ENCODE measurements around the gene RAB1A. TPM values are rescaled to one million over a fixed set of nuclear protein-coding genes. Genes with fewer than 3 reads are reported as not detected.

RAB1A gene
- total and polyA plus RNA-seq, 10 of the 15 experiments (the other 5 are each of a cell fraction or from before 2014, with no cell fraction given), result 48.9 to 171 (median 83.4) TPM

DNA sequence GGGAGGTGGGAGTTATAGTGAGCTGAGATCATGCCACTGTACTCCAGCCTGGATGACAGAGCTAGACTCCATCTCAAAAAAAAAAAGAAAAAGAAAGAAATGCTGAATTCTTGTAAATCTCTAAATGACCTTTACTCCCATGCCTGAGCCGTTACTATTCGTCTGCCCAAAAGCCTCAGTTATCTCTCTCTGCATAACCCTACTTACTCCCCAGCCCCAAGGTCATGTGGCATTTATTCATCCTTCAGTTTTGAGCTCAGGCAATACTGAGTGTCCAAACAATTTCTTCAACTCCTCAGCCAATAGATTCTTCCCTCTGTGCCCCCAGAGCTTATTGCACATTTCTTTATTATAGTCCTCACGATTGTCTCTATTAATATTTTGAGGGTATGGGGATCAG, 28.8 kb downstream of the RAB1A start:
- intact Hi-C loops (cut with micrococcal nuclease; ENCODE audit: unreplicated experiment), result no loop called here
- H3K4me2 ChIP-seq (ENCODE audit: control insufficient read depth, insufficient read depth), result no peak overlapping the region
- H2AFZ ChIP-seq (ENCODE audit: control insufficient read depth, low read depth, low read length), result no peak overlapping the region
- ChIA-PET POLR2A (interaction anchor here (0.7 kb wide), 1 partner anchor 29 kb away, joined by 3 read pairs; no protein-coding TSS in a partner anchor), SMC1A (ENCODE audit: uncharacterized antibody, unreplicated experiment) (interaction anchor here (0.8 to 1.6 kb wide), 2 partner anchors 19 to 36 kb away, joined by 3 to 4 read pairs; no protein-coding TSS in a partner anchor), CTCF (interaction anchor here (0.6 to 1.3 kb wide), 4 partner anchors 12 to 170 kb away, joined by 3 to 4 read pairs (median 3); no protein-coding TSS in a partner anchor), RAD21 (ENCODE audit: unreplicated experiment) (no interaction called here)
- ATAC-seq (no peak), DNase-seq (ENCODE audit: low read depth, low spot score) (no peak), FAIRE-seq (no peak)
- no peaks in the 10 kb centered on the region for H3K4me1 ChIP-seq (ENCODE audit: control insufficient read depth, insufficient read depth, low read length)
- peaks cover 6 to 34% of the 10 kb centered on the region in 2 experiments for H3K36me3 ChIP-seq (ENCODE audit: control insufficient read depth in 2 of 2, insufficient read depth in 2 of 2, low read length in 1 of 2)
- no peaks in the 10 kb centered on the region for H4K20me1 ChIP-seq (ENCODE audit: control insufficient read depth, insufficient read depth)
- no peaks in the 10 kb centered on the region for H3K9me3 ChIP-seq (replicated peaks; ENCODE audit: control insufficient read depth, insufficient read depth, low read length)
- in situ Hi-C loops (cut with MboI), result no loop called here
- BruUV-seq (replicated peaks), result no TSS peak
- WGBS (ENCODE audit: insufficient coverage, insufficient replicate concordance, low lambda C conversion rate, missing lambda C conversion rate), result 100% methylated on average over 3 of the region's 3 CpGs
- no peak overlapping the region for H3K9ac ChIP-seq (ENCODE audit: control insufficient read depth, insufficient read depth, low read length)
- no peaks in the 10 kb centered on the region for H3K27me3 ChIP-seq (replicated peaks in 1 of 2; ENCODE audit: control insufficient read depth in 2 of 2, insufficient read depth in 2 of 2, low read length in 1 of 2)
- TF ChIP-seq NR2C2 (IDR thresholded peaks at IDR 0.05; ENCODE audit: borderline replicate concordance, control insufficient read depth, insufficient read length, low read depth), result no peak
- TF ChIP-seq, protein P1, sequence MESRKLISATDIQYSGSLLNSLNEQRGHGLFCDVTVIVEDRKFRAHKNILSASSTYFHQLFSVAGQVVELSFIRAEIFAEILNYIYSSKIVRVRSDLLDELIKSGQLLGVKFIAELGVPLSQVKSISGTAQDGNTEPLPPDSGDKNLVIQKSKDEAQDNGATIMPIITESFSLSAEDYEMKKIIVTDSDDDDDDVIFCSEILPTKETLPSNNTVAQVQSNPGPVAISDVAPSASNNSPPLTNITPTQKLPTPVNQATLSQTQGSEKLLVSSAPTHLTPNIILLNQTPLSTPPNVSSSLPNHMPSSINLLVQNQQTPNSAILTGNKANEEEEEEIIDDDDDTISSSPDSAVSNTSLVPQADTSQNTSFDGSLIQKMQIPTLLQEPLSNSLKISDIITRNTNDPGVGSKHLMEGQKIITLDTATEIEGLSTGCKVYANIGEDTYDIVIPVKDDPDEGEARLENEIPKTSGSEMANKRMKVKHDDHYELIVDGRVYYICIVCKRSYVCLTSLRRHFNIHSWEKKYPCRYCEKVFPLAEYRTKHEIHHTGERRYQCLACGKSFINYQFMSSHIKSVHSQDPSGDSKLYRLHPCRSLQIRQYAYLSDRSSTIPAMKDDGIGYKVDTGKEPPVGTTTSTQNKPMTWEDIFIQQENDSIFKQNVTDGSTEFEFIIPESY (IDR thresholded peaks at IDR 0.05), result no peak
- no peak for TF ChIP-seq CHD4 (IDR thresholded peaks at IDR 0.05)
- TF ChIP-seq, protein P2, sequence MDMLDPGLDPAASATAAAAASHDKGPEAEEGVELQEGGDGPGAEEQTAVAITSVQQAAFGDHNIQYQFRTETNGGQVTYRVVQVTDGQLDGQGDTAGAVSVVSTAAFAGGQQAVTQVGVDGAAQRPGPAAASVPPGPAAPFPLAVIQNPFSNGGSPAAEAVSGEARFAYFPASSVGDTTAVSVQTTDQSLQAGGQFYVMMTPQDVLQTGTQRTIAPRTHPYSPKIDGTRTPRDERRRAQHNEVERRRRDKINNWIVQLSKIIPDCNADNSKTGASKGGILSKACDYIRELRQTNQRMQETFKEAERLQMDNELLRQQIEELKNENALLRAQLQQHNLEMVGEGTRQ (IDR thresholded peaks at IDR 0.05; ENCODE audit: borderline replicate concordance, low read depth, low read length), result no peak
- no peak for TF ChIP-seq ZNF384 (IDR thresholded peaks at IDR 0.05; ENCODE audit: borderline replicate concordance, low read depth, low read length)
- TF ChIP-seq, protein P3, sequence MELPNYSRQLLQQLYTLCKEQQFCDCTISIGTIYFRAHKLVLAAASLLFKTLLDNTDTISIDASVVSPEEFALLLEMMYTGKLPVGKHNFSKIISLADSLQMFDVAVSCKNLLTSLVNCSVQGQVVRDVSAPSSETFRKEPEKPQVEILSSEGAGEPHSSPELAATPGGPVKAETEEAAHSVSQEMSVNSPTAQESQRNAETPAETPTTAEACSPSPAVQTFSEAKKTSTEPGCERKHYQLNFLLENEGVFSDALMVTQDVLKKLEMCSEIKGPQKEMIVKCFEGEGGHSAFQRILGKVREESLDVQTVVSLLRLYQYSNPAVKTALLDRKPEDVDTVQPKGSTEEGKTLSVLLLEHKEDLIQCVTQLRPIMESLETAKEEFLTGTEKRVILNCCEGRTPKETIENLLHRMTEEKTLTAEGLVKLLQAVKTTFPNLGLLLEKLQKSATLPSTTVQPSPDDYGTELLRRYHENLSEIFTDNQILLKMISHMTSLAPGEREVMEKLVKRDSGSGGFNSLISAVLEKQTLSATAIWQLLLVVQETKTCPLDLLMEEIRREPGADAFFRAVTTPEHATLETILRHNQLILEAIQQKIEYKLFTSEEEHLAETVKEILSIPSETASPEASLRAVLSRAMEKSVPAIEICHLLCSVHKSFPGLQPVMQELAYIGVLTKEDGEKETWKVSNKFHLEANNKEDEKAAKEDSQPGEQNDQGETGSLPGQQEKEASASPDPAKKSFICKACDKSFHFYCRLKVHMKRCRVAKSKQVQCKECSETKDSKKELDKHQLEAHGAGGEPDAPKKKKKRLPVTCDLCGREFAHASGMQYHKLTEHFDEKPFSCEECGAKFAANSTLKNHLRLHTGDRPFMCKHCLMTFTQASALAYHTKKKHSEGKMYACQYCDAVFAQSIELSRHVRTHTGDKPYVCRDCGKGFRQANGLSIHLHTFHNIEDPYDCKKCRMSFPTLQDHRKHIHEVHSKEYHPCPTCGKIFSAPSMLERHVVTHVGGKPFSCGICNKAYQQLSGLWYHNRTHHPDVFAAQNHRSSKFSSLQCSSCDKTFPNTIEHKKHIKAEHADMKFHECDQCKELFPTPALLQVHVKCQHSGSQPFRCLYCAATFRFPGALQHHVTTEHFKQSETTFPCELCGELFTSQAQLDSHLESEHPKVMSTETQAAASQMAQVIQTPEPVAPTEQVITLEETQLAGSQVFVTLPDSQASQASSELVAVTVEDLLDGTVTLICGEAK (IDR thresholded peaks at IDR 0.05; ENCODE audit: borderline replicate concordance), result no peak
- TF ChIP-seq IRF4 (IDR thresholded peaks at IDR 0.05; ENCODE audit: low read depth, low read length), result no peak
- TF ChIP-seq STAT3 (IDR thresholded peaks at IDR 0.05; ENCODE audit: low read depth, low read length), result no peak
- TF ChIP-seq GATAD2B (conservative IDR thresholded peaks at IDR 0.05; ENCODE audit: low read depth), result no peak
- no peak overlapping the region for H3K4me3 ChIP-seq
- no peak overlapping the region for H3K27ac ChIP-seq (ENCODE audit: control insufficient read depth, insufficient read depth)
- H3K79me2 ChIP-seq (ENCODE audit: control insufficient read depth, insufficient read depth, low read length), result peaks cover 27% of the 10 kb centered on the region

Measured in GM12878 (cell line).